Thyroid gland (tissue), 4 donors: ENCODE data around the gene GNG4.
"Not testable (repeated sequence)": the region's sequence is repeated elsewhere in the genome, so short reads cannot be mapped to it uniquely, and the experiment has no call there.

Experiments used
- CTCF ChIP-seq, 6 experiments: fragments of 200-600 bp in 3 of 6; fragments of 450-650 bp in 3 of 6; sonication (generic) in 3 of 6; IDR thresholded peaks; one replicate each; pipeline ENCODE4 v1.5.1; 2016 to 2019; ENCODE audit warnings: antibody characterized with exemption in 6 of 6, mild to moderate bottlenecking in 2 of 6, inconsistent platforms in 1 of 6, moderate library complexity in 1 of 6
- POLR2A ChIP-seq, 2 donors: fragments of 450-650 bp; IDR thresholded peaks; one replicate each; pipeline ENCODE4 v1.6.1; 2017; ENCODE audit warnings: antibody characterized with exemption in 2 of 2, mild to moderate bottlenecking in 2 of 2, moderate library complexity in 1 of 2

GRCh38 chr1:235542845-235543244, 106.7 kb downstream of the GNG4 start:
- TF ChIP-seq CTCF, POLR2A (IDR thresholded peaks at IDR 0.05): not testable (repeated sequence)
